H1 (cell line): ENCODE measurements around the gene ASTN2. TPM values are rescaled to one million over a fixed set of nuclear protein-coding genes. Genes with fewer than 3 reads are reported as not detected.
A peak's percentile ranks its signal among the peaks of the same experiment; 100 is the strongest.

Experiments
- CTCF ChIA-PET: fragments of 300-600 bp; sonication (Branson Sonifier 250); formaldehyde crosslinking; loops from one replicate; lab custom pipeline; 2021; ENCODE audit not compliant: partially characterized antibody; lab: Charles Lee
- POLR2A ChIA-PET: fragments of 300-600 bp; sonication (Branson Sonifier 250); formaldehyde crosslinking; loops from one replicate; lab custom pipeline; 2021; ENCODE audit warnings: inconsistent platforms; ENCODE audit not compliant: partially characterized antibody; lab: Charles Lee
- DNase-seq, 2 experiments: peaks; one replicate each; pipeline versions ENCODE4 v3.0.0 to v3.0.0-alpha.2; 2010 to 2022; ENCODE audit warnings: low spot score in 2 of 2, low read depth in 1 of 2, mixed read lengths in 1 of 2
- FAIRE-seq: peaks from 2 replicates; lab custom pipeline; 2011; peaks lifted over from hg19 to GRCh38; lab: Jason Lieb, UNC
- H2AFZ ChIP-seq: 2 replicates; pipeline ENCODE4 v1.8.1; 2012; ENCODE audit warnings: low read length, inconsistent platforms
- H2AK5ac ChIP-seq: 2 replicates; pipeline ENCODE4 v1.6.1; 2013; ENCODE audit warnings: low read depth, low read length
- H2BK120ac ChIP-seq: replicated peaks from 2 replicates; pipeline ENCODE3; 2013; ENCODE audit warnings: low read depth, low read length, inconsistent platforms
- H2BK12ac ChIP-seq: 2 replicates; pipeline ENCODE4 v1.6.1; 2013; ENCODE audit warnings: low read depth, low read length
- H2BK15ac ChIP-seq: 2 replicates; pipeline ENCODE4 v1.6.1; 2013; ENCODE audit warnings: low read length
- H2BK20ac ChIP-seq: 2 replicates; pipeline ENCODE4 v1.6.1; 2013; ENCODE audit warnings: low read length
- H2BK5ac ChIP-seq: 2 replicates; pipeline ENCODE4 v1.6.1; 2013; ENCODE audit warnings: low read depth, low read length
- H3K14ac ChIP-seq: 2 replicates; pipeline ENCODE4 v1.6.1; 2013; ENCODE audit warnings: inconsistent platforms; ENCODE audit not compliant: insufficient read length
- H3K18ac ChIP-seq: 2 replicates; pipeline ENCODE4 v1.6.1; 2013; ENCODE audit warnings: low read length; ENCODE audit errors: extremely low read depth
- H3K23ac ChIP-seq: 2 replicates; pipeline ENCODE4 v1.6.1; 2013; ENCODE audit warnings: inconsistent platforms; ENCODE audit not compliant: insufficient read length
- H3K23me2 ChIP-seq: 2 replicates; pipeline ENCODE4 v1.6.1; 2013; ENCODE audit warnings: low read depth, low read length
- H3K27ac ChIP-seq: 2 replicates; pipeline ENCODE4 v1.6.1; 2011; ENCODE audit warnings: low read depth, low read length, inconsistent platforms
- H3K27me3 ChIP-seq, 4 experiments: replicated peaks in 1 of 4; 1 replicate in 1 of 4; 2 replicates in 3 of 4; pipeline versions ENCODE4 v1.6.1 to v1.8.1; 2011 to 2013; ENCODE audit warnings: low read length in 3 of 4, mild to moderate bottlenecking in 3 of 4, inconsistent platforms in 2 of 4, mixed read lengths in 2 of 4, moderate library complexity in 1 of 4; ENCODE audit not compliant: control insufficient read depth in 3 of 4, insufficient read depth in 3 of 4; ENCODE audit errors: extremely low read depth in 1 of 4
- H3K36me3 ChIP-seq, 4 experiments: 2 replicates each; pipeline versions ENCODE4 v1.6.1 to v1.8.1; 2011 to 2013; ENCODE audit warnings: mild to moderate bottlenecking in 4 of 4, low read length in 3 of 4, moderate library complexity in 2 of 4, control low read depth in 1 of 4, inconsistent platforms in 1 of 4; ENCODE audit not compliant: insufficient read depth in 4 of 4, control insufficient read depth in 2 of 4
- H3K4ac ChIP-seq: replicated peaks from 2 replicates; pipeline ENCODE3; 2013; ENCODE audit warnings: low read length, low read depth, mixed read lengths, inconsistent platforms; ENCODE audit not compliant: insufficient read length
- H3K4me1 ChIP-seq, 4 experiments: replicated peaks in 1 of 4; 1 replicate in 1 of 4; 2 replicates in 3 of 4; pipeline versions ENCODE4 v1.6.1 to v1.8.1; 2011 to 2013; ENCODE audit warnings: low read length in 3 of 4, inconsistent platforms in 2 of 4, mixed read lengths in 1 of 4; ENCODE audit not compliant: insufficient read depth in 4 of 4, control insufficient read depth in 3 of 4
- H3K4me2 ChIP-seq, 2 experiments: 2 replicates each; pipeline versions ENCODE4 v1.6.1 to v1.8.1; 2011 to 2013; ENCODE audit warnings: low read depth in 2 of 2, low read length in 2 of 2, control low read depth in 1 of 2, inconsistent platforms in 1 of 2, mild to moderate bottlenecking in 1 of 2; ENCODE audit not compliant: insufficient read depth in 1 of 2
- H3K4me3 ChIP-seq, 4 experiments: fragments of 200-600, 300-600 bp in 1 of 4; sonication (generic), shearing (Covaris generic), sonication (Bioruptor Twin) in 1 of 4; 2 replicates each; pipeline versions ENCODE4 v1.5.1 to v1.8.1; 2011 to 2016; ENCODE audit warnings: low read length in 4 of 4, low read depth in 3 of 4, control low read depth in 2 of 4, inconsistent platforms in 2 of 4, mild to moderate bottlenecking in 2 of 4, mixed read lengths in 1 of 4, moderate library complexity in 1 of 4; ENCODE audit not compliant: insufficient read depth in 2 of 4; ENCODE audit errors: extremely low read depth in 1 of 4
- H3K56ac ChIP-seq: replicated peaks from 2 replicates; pipeline ENCODE3; 2013; ENCODE audit warnings: low read depth, mild to moderate bottlenecking, mixed read lengths, low read length, inconsistent platforms; ENCODE audit not compliant: insufficient read length
- H3K79me1 ChIP-seq: 2 replicates; pipeline ENCODE4 v1.6.1; 2013; ENCODE audit warnings: low read depth, low read length, control low read depth
- H3K79me2 ChIP-seq, 2 experiments: 2 replicates each; pipeline versions ENCODE4 v1.6.1 to v1.8.1; 2012 to 2013; ENCODE audit warnings: low read length in 2 of 2, mild to moderate bottlenecking in 2 of 2, inconsistent platforms in 1 of 2; ENCODE audit not compliant: insufficient read depth in 2 of 2, control insufficient read depth in 1 of 2
- H3K9ac ChIP-seq, 4 experiments: replicated peaks in 1 of 4; 1 replicate in 1 of 4; 2 replicates in 3 of 4; pipeline versions ENCODE4 v1.6.1 to v1.8.1; 2011 to 2013; ENCODE audit warnings: low read depth in 3 of 4, low read length in 3 of 4, control low read depth in 2 of 4, mild to moderate bottlenecking in 2 of 4, moderate library complexity in 2 of 4, inconsistent platforms in 1 of 4; ENCODE audit errors: extremely low read depth in 1 of 4
- H3K9me3 ChIP-seq, 2 experiments: 2 replicates each; pipeline versions ENCODE4 v1.6.1 to v1.8.1; 2012 to 2013; ENCODE audit warnings: mild to moderate bottlenecking in 2 of 2, moderate library complexity in 2 of 2, control low read depth in 1 of 2, inconsistent platforms in 1 of 2, low read depth in 1 of 2, low read length in 1 of 2, mixed read lengths in 1 of 2; ENCODE audit not compliant: insufficient read depth in 2 of 2
- H4K20me1 ChIP-seq, 2 experiments: replicated peaks in 1 of 2; 2 replicates each; pipeline versions ENCODE3 to v1.8.1; 2011 to 2013; ENCODE audit warnings: inconsistent platforms in 2 of 2, low read length in 2 of 2, mild to moderate bottlenecking in 1 of 2; ENCODE audit not compliant: insufficient read depth in 2 of 2, control insufficient read depth in 1 of 2
- H4K5ac ChIP-seq: 2 replicates; pipeline ENCODE4 v1.6.1; 2013; ENCODE audit warnings: low read length, low read depth, mixed read lengths, inconsistent platforms; ENCODE audit not compliant: insufficient read length
- H4K8ac ChIP-seq: 2 replicates; pipeline ENCODE4 v1.8.0; 2013; ENCODE audit warnings: mild to moderate bottlenecking, moderate library complexity, low read length, inconsistent platforms; ENCODE audit not compliant: insufficient read depth; ENCODE audit errors: extremely low read depth
- H4K91ac ChIP-seq: replicated peaks from 2 replicates; pipeline ENCODE3; 2013; ENCODE audit warnings: low read length, mixed read lengths, inconsistent platforms; ENCODE audit not compliant: insufficient read length
- GTF2F1 ChIP-seq: IDR thresholded peaks from 2 replicates; pipeline ENCODE4 v1.6.1; 2012; ENCODE audit warnings: low read depth, low read length, improper control_type of control experiment, borderline replicate concordance
- HDAC6 ChIP-seq: IDR thresholded peaks from one replicate; pipeline ENCODE4 v1.7.1; 2012; ENCODE audit warnings: low read depth, mild to moderate bottlenecking, inconsistent platforms, low read length, moderate library complexity
- JUN ChIP-seq: IDR thresholded peaks from 2 replicates; pipeline ENCODE4 v1.6.1; 2011; ENCODE audit warnings: low read depth, mild to moderate bottlenecking, improper control_type of control experiment, low read length
- KDM5A ChIP-seq: fragments of 200-600 bp; IDR thresholded peaks from 2 replicates; pipeline ENCODE4 v1.7.1; 2012; ENCODE audit warnings: mild to moderate bottlenecking, low read length, inconsistent platforms, mixed read lengths
- NANOG ChIP-seq: IDR thresholded peaks from 2 replicates; pipeline ENCODE4 v1.6.1; 2011; ENCODE audit warnings: low read length, low read depth, mild to moderate bottlenecking, inconsistent platforms; ENCODE audit not compliant: insufficient read depth, poor library complexity, severe bottlenecking
- POLR2AphosphoS5 ChIP-seq: IDR thresholded peaks from 2 replicates; pipeline ENCODE4 v1.6.1; 2011; ENCODE audit warnings: low read depth, low read length
- WGBS, 2 experiments: shearing (Covaris generic) in 1 of 2; methylation state at CpG; one replicate each; pipeline versions ENCODE4 v1.1.6 to v1.1.7; 2013 to 2015; ENCODE audit warnings: low lambda C conversion rate in 2 of 2, mixed read lengths in 2 of 2, inconsistent platforms in 1 of 2, low coverage in 1 of 2, missing lambda C conversion rate in 1 of 2; ENCODE audit not compliant: insufficient replicate concordance in 2 of 2, insufficient coverage in 1 of 2, insufficient read length in 1 of 2; ENCODE audit errors: extremely low coverage in 1 of 2, missing lambda C conversion rate in 1 of 2; 5-methylcytosine and 5-hydroxymethylcytosine counted together
- polyA plus RNA-seq, 7 experiments: library from polyadenylated mRNA; depleted of rRNA in 3 of 7; stranded (reverse) in 5 of 7; unstranded in 2 of 7; fragments of >200 nt in 5 of 7; fragments of 200-250 nt in 2 of 7; gene quantifications; 1 replicate in 5 of 7; 2 replicates in 1 of 7; 4 replicates in 1 of 7; pipeline versions ENCODE4 v1.2.1 to v1.2.3, GENCODE V29; 2011 to 2013; ENCODE audit warnings: missing spikeins in 2 of 7, mixed read lengths in 2 of 7
- total RNA-seq: library from RNA; stranded (reverse); fragmentation: NEBNext Ultra II Directional; extraction: Animal tissue kit (Norgen Biotek cat#: 25700); gene quantifications from 2 replicates; pipeline ENCODE4 v1.2.1, GENCODE V29; 2021

The ASTN2 gene
- total and polyA plus RNA-seq, 2 of the 8 experiments (the other 6 are each of a cell fraction or from before 2014, with no cell fraction given): 8.2 to 13.7 TPM

- Histone ChIP-seq H3K23me2 (no peaks in the 10 kb centered on the region; the same call in 1 of the 2 replicates), H3K9me3 (no peaks in the 10 kb centered on the region), H3K9ac (no peak overlapping the region), H3K27me3 (no peaks in the 10 kb centered on the region; a peak in 1 of 7 replicates), H3K4me3 (no peak overlapping the region), H4K5ac (no peak overlapping the region), H2BK5ac (no peak overlapping the region; the same call in 1 of the 2 replicates), H2AK5ac (no peak overlapping the region), H3K79me1 (no peaks in the 10 kb centered on the region), H2AFZ (no peak overlapping the region), H3K79me2 (no peaks in the 10 kb centered on the region), H3K18ac (peak overlapping the region; percentile 64; the same call in 1 of the 2 replicates), H4K91ac (no peak overlapping the region), H3K14ac (no peak overlapping the region), H3K27ac (no peak overlapping the region), H3K56ac (no peak overlapping the region), H2BK120ac (no peak overlapping the region), H2BK12ac (peak overlapping the region; percentile 61; the same call in 1 of the 2 replicates), H2BK15ac (no peak overlapping the region), H4K20me1 (no peaks in the 10 kb centered on the region), H3K36me3 (no peaks in the 10 kb centered on the region), H3K23ac (no peak overlapping the region), H2BK20ac (no peak overlapping the region), H3K4me2 (no peak overlapping the region), H3K4ac (no peak overlapping the region), H4K8ac (no peak overlapping the region), H3K4me1 (peaks cover 3 to 12% (median 6%) of the 10 kb centered on the region in 4 experiments; a peak in 4 of 7 replicates)
- ChIA-PET CTCF (interaction anchor here (0.7 to 1.3 kb wide), 4 partner anchors 24 to 369 kb away, joined by 3 to 5 read pairs (median 3); no protein-coding TSS in a partner anchor), POLR2A (no interaction called here)
- TF ChIP-seq POLR2AphosphoS5 (no peak), NANOG (no peak), HDAC6 (no peak), GTF2F1 (no peak), JUN (no peak), KDM5A (no peak)
- FAIRE-seq (no peak), DNase-seq (no peak)
- WGBS, 2 experiments: 92% methylated on average over 4 of the region's 4 CpGs; no CpG with 5 or more reads in 1 of the 2 experiments
These were observed 429.3 kb downstream of the ASTN2 start for GRCh38 chr9:116985596-116985995.
